ENCODE measurements around the gene DMBX1.

DNA sequence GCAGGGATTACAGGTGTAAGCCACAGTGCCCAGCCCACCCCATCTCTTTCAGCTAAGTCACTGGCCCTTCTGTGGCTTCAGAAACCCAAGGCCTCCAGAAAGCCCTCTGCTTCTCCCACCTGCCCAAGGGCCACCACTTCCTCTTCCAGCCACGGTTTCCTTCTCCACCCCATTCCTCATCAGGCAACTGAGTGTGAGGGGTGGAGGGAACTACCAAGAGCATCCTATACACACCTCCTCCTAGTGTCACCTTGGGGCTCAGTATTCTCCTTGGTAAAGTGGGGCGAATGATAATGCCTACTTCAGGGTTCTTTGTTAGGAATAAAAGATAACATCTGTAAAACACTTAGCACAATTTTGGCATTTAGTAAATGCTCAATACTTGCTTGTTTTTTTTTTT is 31.8 kb downstream of the DMBX1 start:
- TF ChIP-seq MXI1 (IDR thresholded peaks at IDR 0.05; ENCODE audit: borderline replicate concordance, low read depth, low read length) (no peak), ELF1 (CRISPR knock-in tag; IDR thresholded peaks at IDR 0.05) (no peak), ZNF225 (CRISPR knock-in tag; IDR thresholded peaks at IDR 0.05) (no peak), ZNF790 (CRISPR knock-in tag; IDR thresholded peaks at IDR 0.05; ENCODE audit: borderline replicate concordance) (no peak), POLR2A (IDR thresholded peaks at IDR 0.05; ENCODE audit: insufficient read depth in 1 of 2, low read depth in 2 of 2, low read length in 2 of 2) (no peak), ESRRA (CRISPR knock-in tag; IDR thresholded peaks at IDR 0.05; ENCODE audit: low read depth) (no peak), ZNF75D (CRISPR knock-in tag; IDR thresholded peaks at IDR 0.05; ENCODE audit: borderline replicate concordance) (no peak), POLR2AphosphoS5 (IDR thresholded peaks at IDR 0.05; ENCODE audit: low read depth, low read length) (no peak), EP300 (IDR thresholded peaks at IDR 0.05; ENCODE audit: low read depth in 2 of 2, low read length in 2 of 2) (no peak), EP300 (CRISPR knock-in tag; IDR thresholded peaks at IDR 0.05; ENCODE audit: borderline replicate concordance) (no peak), RNF2 (conservative IDR thresholded peaks at IDR 0.05; ENCODE audit: low read depth) (no peak)
- TF ChIP-seq, protein P1, sequence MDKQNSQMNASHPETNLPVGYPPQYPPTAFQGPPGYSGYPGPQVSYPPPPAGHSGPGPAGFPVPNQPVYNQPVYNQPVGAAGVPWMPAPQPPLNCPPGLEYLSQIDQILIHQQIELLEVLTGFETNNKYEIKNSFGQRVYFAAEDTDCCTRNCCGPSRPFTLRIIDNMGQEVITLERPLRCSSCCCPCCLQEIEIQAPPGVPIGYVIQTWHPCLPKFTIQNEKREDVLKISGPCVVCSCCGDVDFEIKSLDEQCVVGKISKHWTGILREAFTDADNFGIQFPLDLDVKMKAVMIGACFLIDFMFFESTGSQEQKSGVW (CRISPR knock-in tag; IDR thresholded peaks at IDR 0.05; ENCODE audit: borderline replicate concordance): no peak
- TF ChIP-seq, protein P2, sequence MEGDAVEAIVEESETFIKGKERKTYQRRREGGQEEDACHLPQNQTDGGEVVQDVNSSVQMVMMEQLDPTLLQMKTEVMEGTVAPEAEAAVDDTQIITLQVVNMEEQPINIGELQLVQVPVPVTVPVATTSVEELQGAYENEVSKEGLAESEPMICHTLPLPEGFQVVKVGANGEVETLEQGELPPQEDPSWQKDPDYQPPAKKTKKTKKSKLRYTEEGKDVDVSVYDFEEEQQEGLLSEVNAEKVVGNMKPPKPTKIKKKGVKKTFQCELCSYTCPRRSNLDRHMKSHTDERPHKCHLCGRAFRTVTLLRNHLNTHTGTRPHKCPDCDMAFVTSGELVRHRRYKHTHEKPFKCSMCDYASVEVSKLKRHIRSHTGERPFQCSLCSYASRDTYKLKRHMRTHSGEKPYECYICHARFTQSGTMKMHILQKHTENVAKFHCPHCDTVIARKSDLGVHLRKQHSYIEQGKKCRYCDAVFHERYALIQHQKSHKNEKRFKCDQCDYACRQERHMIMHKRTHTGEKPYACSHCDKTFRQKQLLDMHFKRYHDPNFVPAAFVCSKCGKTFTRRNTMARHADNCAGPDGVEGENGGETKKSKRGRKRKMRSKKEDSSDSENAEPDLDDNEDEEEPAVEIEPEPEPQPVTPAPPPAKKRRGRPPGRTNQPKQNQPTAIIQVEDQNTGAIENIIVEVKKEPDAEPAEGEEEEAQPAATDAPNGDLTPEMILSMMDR (CRISPR knock-in tag; IDR thresholded peaks at IDR 0.05): no peak
- TF ChIP-seq, protein P3, sequence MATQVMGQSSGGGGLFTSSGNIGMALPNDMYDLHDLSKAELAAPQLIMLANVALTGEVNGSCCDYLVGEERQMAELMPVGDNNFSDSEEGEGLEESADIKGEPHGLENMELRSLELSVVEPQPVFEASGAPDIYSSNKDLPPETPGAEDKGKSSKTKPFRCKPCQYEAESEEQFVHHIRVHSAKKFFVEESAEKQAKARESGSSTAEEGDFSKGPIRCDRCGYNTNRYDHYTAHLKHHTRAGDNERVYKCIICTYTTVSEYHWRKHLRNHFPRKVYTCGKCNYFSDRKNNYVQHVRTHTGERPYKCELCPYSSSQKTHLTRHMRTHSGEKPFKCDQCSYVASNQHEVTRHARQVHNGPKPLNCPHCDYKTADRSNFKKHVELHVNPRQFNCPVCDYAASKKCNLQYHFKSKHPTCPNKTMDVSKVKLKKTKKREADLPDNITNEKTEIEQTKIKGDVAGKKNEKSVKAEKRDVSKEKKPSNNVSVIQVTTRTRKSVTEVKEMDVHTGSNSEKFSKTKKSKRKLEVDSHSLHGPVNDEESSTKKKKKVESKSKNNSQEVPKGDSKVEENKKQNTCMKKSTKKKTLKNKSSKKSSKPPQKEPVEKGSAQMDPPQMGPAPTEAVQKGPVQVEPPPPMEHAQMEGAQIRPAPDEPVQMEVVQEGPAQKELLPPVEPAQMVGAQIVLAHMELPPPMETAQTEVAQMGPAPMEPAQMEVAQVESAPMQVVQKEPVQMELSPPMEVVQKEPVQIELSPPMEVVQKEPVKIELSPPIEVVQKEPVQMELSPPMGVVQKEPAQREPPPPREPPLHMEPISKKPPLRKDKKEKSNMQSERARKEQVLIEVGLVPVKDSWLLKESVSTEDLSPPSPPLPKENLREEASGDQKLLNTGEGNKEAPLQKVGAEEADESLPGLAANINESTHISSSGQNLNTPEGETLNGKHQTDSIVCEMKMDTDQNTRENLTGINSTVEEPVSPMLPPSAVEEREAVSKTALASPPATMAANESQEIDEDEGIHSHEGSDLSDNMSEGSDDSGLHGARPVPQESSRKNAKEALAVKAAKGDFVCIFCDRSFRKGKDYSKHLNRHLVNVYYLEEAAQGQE (IDR thresholded peaks at IDR 0.05; ENCODE audit: borderline replicate concordance in 1 of 2, low read depth in 1 of 2, low read length in 2 of 2): no peak
